Omental fat pad (tissue), 4 donors: Measurements from ENCODE around the gene C6orf62. TPM values are rescaled to one million over a fixed set of nuclear protein-coding genes. Genes with fewer than 3 reads are reported as not detected.
"Not testable (repeated sequence)": the region's sequence is repeated elsewhere in the genome, so short reads cannot be mapped to it uniquely, and the experiment has no call there.

ENCODE experiments used
- ATAC-seq: fragments of 150-250 bp; one replicate; pipeline ENCODE4 v1.9.1; 2016; ENCODE audit warnings: mild to moderate bottlenecking, moderate library complexity; ENCODE audit not compliant: low FRiP score
- DNase-seq: peaks from one replicate; pipeline ENCODE4 v3.0.0-alpha.2; 2019; ENCODE audit warnings: low spot score
- CTCF ChIP-seq, 3 donors: fragments of 450-650 bp; IDR thresholded peaks; one replicate each; pipeline ENCODE4 v1.5.1; 2016 to 2017; ENCODE audit warnings: antibody characterized with exemption in 3 of 3, mild to moderate bottlenecking in 3 of 3, moderate library complexity in 2 of 3
- total RNA-seq, 4 donors: library from RNA; depleted of rRNA; stranded (reverse); fragments of >200 nt; gene quantifications; one replicate each; pipeline ENCODE4 v1.1.0, GENCODE V29; 2016

Gene C6orf62
- total RNA-seq, 4 donors from 2014 or later: 54.4 to 81.3 (median 78.4) TPM

GRCh38 chr6:24761193-24761835 lies 42.4 kb upstream of the C6orf62 start:
- DNase-seq (no peak), ATAC-seq (no peak)
- no peak for TF ChIP-seq CTCF (IDR thresholded peaks at IDR 0.05)

GRCh38 chr6:24760210-24760609 lies 41.3 kb upstream of the C6orf62 start:
- TF ChIP-seq CTCF (IDR thresholded peaks at IDR 0.05): no peak
- no peak for ATAC-seq
- no peak for DNase-seq

- TF ChIP-seq CTCF (IDR thresholded peaks at IDR 0.05): no peak
- DNase-seq (no peak), ATAC-seq (no peak)
These were observed 40.8 kb upstream of the C6orf62 start for GRCh38 chr6:24759718-24760117.

- ATAC-seq: no peak
- no peak for DNase-seq
- no peak for TF ChIP-seq CTCF (IDR thresholded peaks at IDR 0.05)
These were observed 38.7 kb upstream of the C6orf62 start for GRCh38 chr6:24757611-24758010.

GRCh38 chr6:24755279-24755678 lies 36.3 kb upstream of the C6orf62 start:
- DNase-seq: no peak
- TF ChIP-seq CTCF (IDR thresholded peaks at IDR 0.05): no peak
- no peak for ATAC-seq

GRCh38 chr6:24754378-24754777 lies 35.4 kb upstream of the C6orf62 start:
- not testable (repeated sequence) for ATAC-seq, DNase-seq

- ATAC-seq (no peak), DNase-seq (no peak)
- no peak for TF ChIP-seq CTCF (IDR thresholded peaks at IDR 0.05)
These were observed 34.6 kb upstream of the C6orf62 start for GRCh38 chr6:24753545-24753944.
